Retinal pigment epithelial cell (primary cell): ENCODE results near the gene LRP3.
"Not testable (repeated sequence)": the region's sequence is repeated elsewhere in the genome, so short reads cannot be mapped to it uniquely, and the experiment has no call there.

Source experiments
- DNase-seq: peaks from one replicate; pipeline ENCODE4 v3.0.0-alpha.2; 2010; ENCODE audit warnings: low read depth
- H3K4me3 ChIP-seq: 2 replicates; pipeline ENCODE4 v1.5.1; 2011; ENCODE audit warnings: mild to moderate bottlenecking, low read length, control low read depth, moderate library complexity
- CTCF ChIP-seq: conservative IDR thresholded peaks from 2 replicates; pipeline ENCODE4 v1.5.1; 2011; ENCODE audit warnings: low read depth, low read length, control low read depth, inconsistent platforms

LRP3 gene

GRCh38 chr19:33156334-33156733 lies 37.8 kb upstream of the LRP3 start:
- no peak for TF ChIP-seq CTCF
- H3K4me3 ChIP-seq = no peak overlapping the region
- no peak for DNase-seq

GRCh38 chr19:33157906-33158305 lies 36.2 kb upstream of the LRP3 start:
- DNase-seq = no peak
- no peak overlapping the region for H3K4me3 ChIP-seq
- no peak for TF ChIP-seq CTCF

GRCh38 chr19:33158365-33158764 lies 35.8 kb upstream of the LRP3 start:
- DNase-seq = no peak
- no peak overlapping the region for H3K4me3 ChIP-seq
- TF ChIP-seq CTCF = no peak

- TF ChIP-seq CTCF = no peak
- no peak for DNase-seq
These were observed 35.0 kb upstream of the LRP3 start for GRCh38 chr19:33159149-33159548.

GRCh38 chr19:33159893-33160292 lies 34.2 kb upstream of the LRP3 start:
- no peak overlapping the region for H3K4me3 ChIP-seq
- no peak for DNase-seq
- no peak for TF ChIP-seq CTCF

More at GRCh38 chr19:33159149-33159548, 35.0 kb upstream of the LRP3 start:
- H3K4me3 ChIP-seq = no peak overlapping the region

GRCh38 chr19:33161201-33161600 lies 32.9 kb upstream of the LRP3 start:
- no peak for TF ChIP-seq CTCF
- H3K4me3 ChIP-seq = no peak overlapping the region
- no peak for DNase-seq

GRCh38 chr19:33163481-33163880 lies 30.6 kb upstream of the LRP3 start:
- no peak for TF ChIP-seq CTCF
- H3K4me3 ChIP-seq = no peak overlapping the region
- no peak for DNase-seq

GRCh38 chr19:33166037-33166436 lies 28.1 kb upstream of the LRP3 start:
- DNase-seq, H3K4me3 ChIP-seq: not testable (repeated sequence)
